Neural crest cell (in vitro differentiated cells): ENCODE results near the gene SEC22B. TPM values are rescaled to one million over a fixed set of nuclear protein-coding genes. Genes with fewer than 3 reads are reported as not detected.
"Not testable (repeated sequence)": the region's sequence is repeated elsewhere in the genome, so short reads cannot be mapped to it uniquely, and the experiment has no call there.

ENCODE experiments used
- DNase-seq: peaks from one replicate; pipeline ENCODE4 v3.0.0; 2021; ENCODE audit warnings: low read depth, mixed read lengths, low spot score
- H3K27ac Mint-ChIP-seq: one replicate; pipeline ENCODE4 v1.8.0; 2021; ENCODE audit warnings: mild to moderate bottlenecking, mixed read lengths; ENCODE audit not compliant: unreplicated experiment
- H3K27me3 Mint-ChIP-seq: 2 replicates; pipeline ENCODE4 v1.8.0; 2021; ENCODE audit warnings: low read depth, mild to moderate bottlenecking, mixed read lengths
- H3K36me3 Mint-ChIP-seq: 2 replicates; pipeline ENCODE4 v1.8.0; 2021; ENCODE audit warnings: low read depth, mild to moderate bottlenecking, mixed read lengths
- H3K4me1 Mint-ChIP-seq: 2 replicates; pipeline ENCODE4 v1.8.0; 2021; ENCODE audit warnings: mixed read lengths
- H3K4me3 Mint-ChIP-seq: one replicate; pipeline ENCODE4 v1.8.0; 2021; ENCODE audit warnings: mild to moderate bottlenecking, mixed read lengths
- H3K9me3 Mint-ChIP-seq: 2 replicates; pipeline ENCODE4 v1.8.0; 2021; ENCODE audit warnings: mixed read lengths
- total RNA-seq: library from RNA; stranded (reverse); gene quantifications from 2 replicates; pipeline ENCODE4 v1.2.1, GENCODE V29; 2021
- TF ChIP-seq, protein P1 (sequence below): fragments of 200-600 bp; sonication (generic); conservative IDR thresholded peaks from 2 replicates; pipeline ENCODE4 v1.5.0; 2021; ENCODE audit warnings: antibody characterized with exemption, mild to moderate bottlenecking

The SEC22B gene
- total RNA-seq, 1 donor from 2014 or later, result 18.9 TPM

DNA sequence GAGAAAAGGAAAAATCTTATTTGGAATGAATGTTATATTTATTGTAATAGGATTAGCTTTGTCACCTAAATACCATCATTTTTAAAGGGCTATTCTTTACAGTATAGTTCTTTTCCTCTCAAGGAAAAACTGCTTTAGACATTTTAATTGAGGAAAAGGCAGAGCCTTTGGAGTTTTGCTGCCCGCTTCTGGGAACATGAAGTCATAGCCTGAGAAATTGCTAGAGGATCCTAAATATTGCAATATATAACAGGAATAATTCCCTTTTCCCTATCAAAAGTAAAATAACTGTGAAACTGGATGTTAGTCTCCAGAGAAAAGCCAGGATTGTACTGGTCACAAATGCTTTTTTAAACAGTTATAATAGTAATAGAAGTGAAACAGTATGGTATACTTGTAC, 30.5 kb downstream of the SEC22B start:
- not testable (repeated sequence) for H3K9me3 Mint-ChIP-seq, H3K4me3 Mint-ChIP-seq, H3K27ac Mint-ChIP-seq, DNase-seq, H3K36me3 Mint-ChIP-seq, H3K27me3 Mint-ChIP-seq, H3K4me1 Mint-ChIP-seq
- TF ChIP-seq, protein P1, sequence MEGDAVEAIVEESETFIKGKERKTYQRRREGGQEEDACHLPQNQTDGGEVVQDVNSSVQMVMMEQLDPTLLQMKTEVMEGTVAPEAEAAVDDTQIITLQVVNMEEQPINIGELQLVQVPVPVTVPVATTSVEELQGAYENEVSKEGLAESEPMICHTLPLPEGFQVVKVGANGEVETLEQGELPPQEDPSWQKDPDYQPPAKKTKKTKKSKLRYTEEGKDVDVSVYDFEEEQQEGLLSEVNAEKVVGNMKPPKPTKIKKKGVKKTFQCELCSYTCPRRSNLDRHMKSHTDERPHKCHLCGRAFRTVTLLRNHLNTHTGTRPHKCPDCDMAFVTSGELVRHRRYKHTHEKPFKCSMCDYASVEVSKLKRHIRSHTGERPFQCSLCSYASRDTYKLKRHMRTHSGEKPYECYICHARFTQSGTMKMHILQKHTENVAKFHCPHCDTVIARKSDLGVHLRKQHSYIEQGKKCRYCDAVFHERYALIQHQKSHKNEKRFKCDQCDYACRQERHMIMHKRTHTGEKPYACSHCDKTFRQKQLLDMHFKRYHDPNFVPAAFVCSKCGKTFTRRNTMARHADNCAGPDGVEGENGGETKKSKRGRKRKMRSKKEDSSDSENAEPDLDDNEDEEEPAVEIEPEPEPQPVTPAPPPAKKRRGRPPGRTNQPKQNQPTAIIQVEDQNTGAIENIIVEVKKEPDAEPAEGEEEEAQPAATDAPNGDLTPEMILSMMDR, result peak; percentile 52

DNA sequence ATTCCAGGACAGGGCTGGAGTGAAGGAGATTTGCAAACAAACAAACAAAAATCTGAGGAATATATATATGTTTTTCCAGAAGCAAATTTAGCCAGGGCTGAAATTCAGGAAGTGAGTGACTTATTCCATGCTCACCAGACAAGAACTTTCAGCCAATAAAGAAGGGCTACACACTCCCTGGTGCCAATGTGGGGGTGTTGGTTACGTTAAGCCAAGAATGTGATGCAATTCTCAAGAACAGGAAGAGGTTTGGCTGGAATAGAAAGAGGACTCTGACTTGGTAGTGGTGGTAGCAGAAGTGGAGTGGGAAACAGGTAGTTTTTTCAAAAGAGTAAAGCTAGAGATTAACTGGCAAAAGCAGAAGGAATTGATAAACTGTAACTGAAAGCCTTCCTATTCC, 31.7 kb downstream of the SEC22B start:
- H3K4me3 Mint-ChIP-seq, H3K4me1 Mint-ChIP-seq, H3K27ac Mint-ChIP-seq, DNase-seq, H3K36me3 Mint-ChIP-seq, H3K27me3 Mint-ChIP-seq, H3K9me3 Mint-ChIP-seq: not testable (repeated sequence)

DNA sequence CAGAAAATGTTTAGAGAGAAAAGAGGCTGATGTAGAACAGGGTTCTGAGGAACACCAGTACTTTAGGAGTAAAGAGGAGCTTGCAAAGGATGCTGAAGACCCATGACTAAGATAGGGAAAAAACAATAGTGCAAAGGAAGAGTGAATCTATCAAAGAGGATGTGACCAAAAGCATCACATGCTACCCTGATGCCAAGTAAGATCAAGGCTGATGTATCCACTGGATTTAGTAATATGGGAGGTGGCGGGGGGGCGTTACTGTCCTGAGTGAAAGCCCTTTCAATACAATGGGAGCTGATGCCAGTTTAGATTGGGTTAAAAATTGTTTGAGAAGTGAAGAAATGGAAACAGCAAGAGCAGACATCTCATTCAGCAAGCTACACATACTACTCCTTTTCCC, 32.2 kb downstream of the SEC22B start:
- H3K27ac Mint-ChIP-seq, DNase-seq, H3K36me3 Mint-ChIP-seq, H3K27me3 Mint-ChIP-seq, H3K4me3 Mint-ChIP-seq, H3K9me3 Mint-ChIP-seq, H3K4me1 Mint-ChIP-seq: not testable (repeated sequence)

DNA sequence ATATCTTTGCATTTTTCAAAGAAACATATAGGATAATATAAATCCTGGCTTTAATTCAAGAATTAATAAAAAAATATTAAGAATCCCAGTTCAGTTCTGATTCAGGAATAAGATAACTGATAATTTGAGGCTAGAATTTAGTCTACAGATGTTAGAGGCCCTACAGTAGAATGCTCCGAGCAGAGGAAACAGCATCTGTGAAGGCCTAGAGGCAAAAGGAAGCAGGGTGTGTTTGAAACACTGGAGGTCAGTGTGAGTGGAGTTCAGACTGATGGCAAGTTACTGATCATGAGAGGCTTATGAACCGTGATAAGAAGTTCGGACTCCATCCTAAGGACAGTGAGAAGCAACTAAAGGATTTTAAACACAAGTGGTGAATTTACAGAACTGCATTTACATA, 33.0 kb downstream of the SEC22B start:
- not testable (repeated sequence) for H3K27me3 Mint-ChIP-seq, H3K36me3 Mint-ChIP-seq, H3K27ac Mint-ChIP-seq, H3K9me3 Mint-ChIP-seq, H3K4me3 Mint-ChIP-seq, DNase-seq, H3K4me1 Mint-ChIP-seq

DNA sequence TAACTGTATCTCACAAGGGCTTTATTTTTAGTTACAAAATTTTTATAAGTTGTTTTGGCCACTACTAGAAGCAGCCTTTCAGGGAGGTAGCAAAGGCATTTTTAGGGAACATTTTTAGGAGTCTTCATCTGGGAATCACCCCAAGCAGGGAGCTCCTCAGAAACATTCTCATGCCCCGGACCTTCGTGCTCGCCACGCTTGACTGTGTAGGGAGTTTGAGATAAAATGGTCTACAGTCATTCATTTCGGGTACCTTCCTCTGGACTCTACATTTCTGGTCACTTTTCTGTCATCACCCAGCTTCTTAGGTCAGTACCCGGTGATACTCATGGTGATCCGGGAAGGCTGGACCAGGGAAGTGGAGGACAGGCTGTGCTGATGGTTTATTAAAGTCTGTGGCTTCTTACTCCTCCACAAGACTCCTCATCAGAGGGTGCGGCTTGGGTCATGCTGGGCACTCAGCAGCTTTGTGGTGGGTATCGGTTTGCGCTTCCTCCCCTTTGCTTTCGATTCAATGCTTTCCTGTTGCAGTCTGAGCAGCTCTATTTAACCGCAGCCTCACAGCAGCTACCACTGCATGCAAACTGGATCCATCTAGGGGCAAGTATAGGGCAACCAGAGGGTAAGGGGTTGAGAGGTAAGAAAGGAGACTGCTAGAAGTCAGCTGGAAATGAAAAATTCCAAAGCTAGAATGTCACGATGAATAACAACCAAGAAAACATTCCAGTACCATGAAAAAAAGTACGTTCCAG, 33.6 kb downstream of the SEC22B start:
- not testable (repeated sequence) for DNase-seq, H3K36me3 Mint-ChIP-seq, H3K27ac Mint-ChIP-seq, H3K9me3 Mint-ChIP-seq, H3K4me3 Mint-ChIP-seq, H3K27me3 Mint-ChIP-seq, H3K4me1 Mint-ChIP-seq

DNA sequence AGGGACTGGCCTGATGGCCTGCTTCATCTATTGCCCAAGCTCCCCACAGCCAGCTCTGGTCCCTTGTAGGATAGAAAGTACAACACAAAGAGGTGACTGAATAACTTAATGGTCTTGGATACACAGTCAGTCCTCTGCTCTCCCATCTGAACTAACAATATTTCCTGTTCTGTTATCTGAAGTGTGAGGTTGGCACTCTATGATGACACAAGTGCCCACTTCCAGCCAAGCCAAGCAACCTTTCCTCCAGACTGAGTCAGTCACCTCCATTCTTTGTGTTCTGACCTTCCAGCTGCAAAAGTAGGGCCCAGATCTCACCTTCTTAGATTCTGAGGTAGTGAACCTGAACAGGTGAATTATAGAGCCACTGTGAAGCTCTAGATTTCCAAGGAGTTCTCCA, 34.5 kb downstream of the SEC22B start:
- H3K4me1 Mint-ChIP-seq, H3K4me3 Mint-ChIP-seq, H3K9me3 Mint-ChIP-seq, H3K36me3 Mint-ChIP-seq, H3K27ac Mint-ChIP-seq, H3K27me3 Mint-ChIP-seq, DNase-seq: not testable (repeated sequence)

DNA sequence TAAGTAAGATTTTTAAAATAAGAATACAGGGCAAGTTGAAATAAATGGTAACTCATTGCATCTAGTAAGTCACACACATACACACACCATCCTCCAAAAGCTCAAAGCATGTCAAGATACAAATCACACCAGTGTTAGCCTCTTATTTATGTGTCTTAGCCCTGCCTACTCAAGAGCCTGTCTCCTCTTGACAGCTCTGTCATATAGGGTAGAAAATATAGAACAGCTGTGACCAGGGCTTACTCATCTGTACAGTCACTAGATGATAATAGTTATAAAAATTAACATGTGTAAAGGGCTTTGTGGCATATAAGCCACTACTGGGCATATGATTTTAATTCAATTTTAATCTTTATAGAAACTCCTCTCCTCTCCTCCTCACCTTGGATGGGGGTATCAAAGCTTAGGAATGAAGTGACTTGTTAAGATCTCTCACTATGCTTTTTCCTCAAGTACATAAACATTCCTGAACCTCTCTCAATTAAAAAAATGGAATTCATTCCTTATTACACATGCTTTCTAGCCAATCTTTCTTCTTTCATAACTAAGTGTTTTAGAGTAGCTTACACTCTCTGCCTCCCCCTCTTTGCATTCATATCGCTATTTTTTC, 35.6 kb downstream of the SEC22B start:
- H3K4me3 Mint-ChIP-seq, DNase-seq: not testable (repeated sequence)

DNA sequence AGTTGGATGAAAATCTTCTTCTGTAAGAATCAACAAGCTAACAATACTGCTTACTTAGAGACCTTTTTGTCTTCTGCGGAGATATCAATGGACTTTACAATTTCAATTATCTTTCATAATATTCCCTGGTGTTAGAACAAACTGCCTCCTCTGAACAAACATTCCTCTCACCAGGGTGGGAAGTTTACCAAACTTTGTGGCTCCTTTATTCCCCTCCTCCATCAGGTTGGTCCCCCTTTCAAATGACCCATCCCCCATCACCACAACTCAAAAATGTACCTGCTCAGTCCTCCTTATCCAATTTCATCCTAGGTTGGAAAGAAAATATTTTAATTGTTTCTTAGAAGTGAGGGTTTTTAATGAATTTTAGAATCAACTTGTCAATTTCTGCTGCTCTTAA, 40.2 kb downstream of the SEC22B start:
- H3K27me3 Mint-ChIP-seq, H3K36me3 Mint-ChIP-seq, H3K4me3 Mint-ChIP-seq, DNase-seq, H3K9me3 Mint-ChIP-seq, H3K27ac Mint-ChIP-seq, H3K4me1 Mint-ChIP-seq: not testable (repeated sequence)

More for the DNA sequence above, 35.6 kb downstream of the SEC22B start:
- H3K4me1 Mint-ChIP-seq, H3K36me3 Mint-ChIP-seq, H3K27ac Mint-ChIP-seq, H3K9me3 Mint-ChIP-seq, H3K27me3 Mint-ChIP-seq: not testable (repeated sequence)

DNA sequence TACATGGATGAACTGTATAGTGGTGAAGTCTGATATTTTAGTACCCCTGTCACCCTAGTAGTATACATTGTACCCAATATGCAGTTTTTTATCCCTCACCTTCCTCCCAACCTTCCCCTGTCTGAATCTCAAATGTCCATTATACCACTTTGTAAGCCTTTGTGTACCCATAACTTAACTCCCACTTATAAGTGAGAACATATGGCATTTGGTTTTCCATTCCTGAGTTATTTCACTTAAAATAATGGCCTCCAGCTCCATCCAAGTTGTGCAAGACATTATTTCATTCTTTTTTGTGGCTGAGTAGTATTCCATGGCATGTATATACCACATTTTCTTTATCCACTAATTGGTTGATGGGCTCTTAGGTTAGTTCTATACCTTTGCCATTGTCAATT, 42.4 kb downstream of the SEC22B start:
- H3K4me3 Mint-ChIP-seq, DNase-seq, H3K27ac Mint-ChIP-seq, H3K9me3 Mint-ChIP-seq, H3K4me1 Mint-ChIP-seq, H3K36me3 Mint-ChIP-seq, H3K27me3 Mint-ChIP-seq: not testable (repeated sequence)
